NCI-H1436 treated with DMSO at 0.1 percent for 48 hours (cell line): ENCODE data around the gene ZNF878.

Experiments used
- DNase-seq: peaks from one replicate; lab custom pipeline; 2025; lab: John Stamatoyannopoulos, UW

Gene ZNF878

DNA sequence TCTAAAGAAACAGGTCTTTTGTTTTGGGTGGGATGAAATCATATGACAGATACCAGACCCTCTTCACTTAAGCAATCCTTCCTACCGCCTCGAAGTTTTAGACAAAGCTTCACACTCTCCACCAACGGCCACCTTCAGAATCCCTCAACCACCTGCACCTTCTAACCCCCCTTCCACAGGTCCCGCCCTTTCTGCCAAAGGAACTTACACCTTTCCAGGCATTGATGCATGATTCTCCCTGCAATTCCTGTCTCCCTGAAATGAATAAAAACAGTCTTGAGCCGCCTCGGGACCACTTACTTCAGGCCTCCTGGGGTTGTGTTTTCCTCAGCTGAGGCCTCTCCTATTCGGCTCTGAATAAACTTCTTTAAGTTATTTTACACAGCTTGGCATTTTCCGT, 18.1 kb downstream of the ZNF878 start:
- DNase-seq = no peak

- DNase-seq = no peak
Observed at GRCh38 chr19:12034198-12034597, 18.6 kb downstream of the ZNF878 start.

DNA sequence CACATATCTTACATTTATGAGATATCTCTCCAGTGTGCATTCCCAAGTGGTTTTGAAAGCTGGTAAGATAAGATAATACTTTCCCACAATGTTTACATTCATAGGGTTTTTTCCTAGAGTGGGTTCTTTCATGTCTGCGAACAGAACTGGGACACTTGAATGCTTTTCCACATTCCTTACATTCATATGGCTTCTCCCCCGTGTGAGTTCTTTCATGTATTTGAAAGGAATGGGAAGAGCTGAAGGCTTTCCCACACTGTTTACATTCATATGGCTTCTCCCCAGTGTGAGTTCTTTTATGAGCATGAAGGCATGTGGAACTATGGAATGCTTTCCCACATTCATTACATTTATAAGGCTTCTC, 37.0 kb downstream of the ZNF878 start:
- no peak for DNase-seq

GRCh38 chr19:12015015-12015752, 37.6 kb downstream of the ZNF878 start:
- no peak for DNase-seq

DNA sequence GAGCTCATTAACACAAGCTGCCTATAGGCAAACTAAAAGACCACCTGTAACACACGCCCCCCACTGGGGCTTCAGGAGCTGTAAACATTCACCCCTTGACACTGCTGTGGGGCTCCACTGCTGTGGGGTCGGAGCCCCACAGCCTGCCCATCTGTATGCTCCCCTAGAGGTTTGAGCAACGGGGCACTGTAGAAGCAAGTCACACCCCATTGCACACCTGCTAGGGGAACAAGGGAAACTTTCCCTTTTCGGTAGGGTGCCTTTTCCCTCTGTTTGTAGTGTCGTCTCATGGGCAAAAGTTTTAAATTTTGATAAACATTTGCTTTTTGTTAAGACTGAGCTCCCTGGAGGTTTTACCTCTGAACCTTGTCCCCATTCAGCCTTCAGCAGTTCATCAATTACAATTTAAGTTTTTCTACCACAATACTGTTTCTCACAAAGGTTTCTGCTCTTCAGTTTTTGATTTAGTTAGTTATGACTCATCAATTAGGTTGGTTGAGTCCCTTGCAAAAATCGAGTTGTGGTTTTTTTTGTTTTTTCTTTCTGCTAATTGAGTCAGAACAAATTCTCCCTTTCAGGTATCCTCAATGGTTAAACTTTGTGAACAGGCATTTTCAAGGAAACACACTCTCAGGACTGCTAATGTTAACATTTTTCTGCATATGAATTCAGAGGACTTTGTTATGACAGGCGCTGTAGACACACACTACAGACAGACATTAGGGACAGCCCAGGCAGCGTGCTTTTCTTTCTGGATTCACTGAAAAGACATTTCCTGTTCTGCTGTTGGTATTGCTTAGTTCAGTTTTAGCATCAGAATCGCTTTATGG, 52.4 kb downstream of the ZNF878 start:
- DNase-seq = no peak

- DNase-seq = no peak
Observed at GRCh38 chr19:11995174-11995573, 57.6 kb downstream of the ZNF878 start.
